NCI-H1694 (cell line): Measurements from ENCODE around the gene HK1.
"Not testable (repeated sequence)": the region's sequence is repeated elsewhere in the genome, so short reads cannot be mapped to it uniquely, and the experiment has no call there.

Source experiments
- DNase-seq: peaks from one replicate; lab custom pipeline; 2025; lab: John Stamatoyannopoulos, UW

The HK1 gene

DNA sequence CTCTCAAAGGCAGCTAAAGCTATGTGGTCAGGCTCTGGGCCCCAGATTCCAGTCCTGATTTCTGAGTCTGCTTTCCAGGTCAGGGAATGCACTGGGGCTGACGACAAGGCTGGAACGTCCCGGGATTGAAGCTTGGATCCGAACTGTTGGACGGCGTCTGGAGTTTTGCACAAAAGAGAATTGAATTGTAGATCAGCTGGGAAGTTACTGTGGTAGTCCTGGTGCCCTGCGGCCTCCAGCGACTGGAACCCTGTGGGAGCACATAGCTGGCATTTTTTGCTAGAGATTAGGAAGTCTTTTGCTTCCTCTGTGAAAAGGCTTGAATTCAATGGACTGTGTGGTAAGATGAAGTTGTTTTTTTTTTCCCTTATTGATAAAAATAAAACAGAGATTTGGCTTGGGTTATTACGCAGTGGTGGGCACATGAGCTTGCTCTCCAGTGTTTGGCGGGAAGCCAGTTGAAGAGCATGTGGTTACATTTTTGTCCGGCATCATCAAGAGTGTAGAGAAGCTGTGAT is at the start of gene HK1:
Gene HK1, plus strand, starts transcription at position 51 of the 518 bp plus-strand sequence.
- no peak for DNase-seq

DNA sequence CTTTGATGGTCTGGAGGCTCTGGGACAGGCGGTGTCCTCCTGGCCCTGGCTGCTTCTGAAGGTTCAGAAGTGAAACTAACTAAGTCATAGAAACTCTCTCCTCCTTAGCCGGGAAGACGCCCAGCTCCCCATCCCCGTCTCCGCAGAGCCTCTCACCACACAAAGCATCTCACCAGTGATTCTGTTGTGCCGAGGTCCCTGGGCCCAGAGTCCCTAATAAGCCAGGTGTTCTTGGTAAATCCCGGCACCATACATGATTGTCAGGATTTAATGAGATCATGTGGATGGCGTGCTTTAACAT is 48.7 kb upstream of the HK1 start:
- no peak for DNase-seq

DNA sequence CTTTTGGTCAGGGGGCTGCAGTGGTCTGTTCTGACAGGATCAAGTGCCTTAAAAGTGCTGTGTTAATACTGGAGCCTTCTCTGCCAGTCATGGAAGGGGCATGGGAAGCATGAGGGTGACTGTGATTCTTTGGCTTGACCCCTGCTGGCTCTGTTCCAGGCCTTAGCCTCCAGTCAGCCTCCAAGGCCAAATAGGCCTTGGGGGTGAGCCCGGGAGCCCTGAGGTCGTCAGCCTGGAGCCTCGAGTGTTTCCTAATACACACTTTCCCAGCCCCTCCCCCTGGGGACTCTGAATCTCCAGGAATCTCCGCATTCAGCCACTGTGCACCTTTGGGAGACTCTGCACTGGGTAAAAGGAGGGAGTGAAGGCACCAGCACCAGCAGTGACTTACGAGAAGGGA is 48.2 kb upstream of the HK1 start:
- no peak for DNase-seq

DNA sequence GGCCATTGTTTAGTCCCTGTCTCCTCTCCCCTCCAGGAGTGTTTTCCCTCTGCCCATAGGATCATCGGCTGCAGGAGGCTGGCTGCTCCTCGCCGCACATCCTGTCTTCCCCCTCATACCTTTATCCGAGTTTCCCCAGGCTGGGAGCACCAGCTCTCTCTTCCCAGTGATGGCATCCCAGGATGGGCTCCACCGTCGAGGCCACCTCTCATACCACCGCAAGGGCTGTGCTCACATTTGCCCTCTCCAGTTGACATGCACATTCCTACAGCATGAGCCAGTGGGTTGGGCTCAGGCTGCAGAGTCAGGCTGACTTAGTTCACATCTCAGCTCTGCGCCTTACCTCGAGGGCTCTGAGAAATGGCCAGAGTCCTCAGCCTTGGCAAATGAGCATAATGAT is 46.0 kb upstream of the HK1 start:
- no peak for DNase-seq

DNA sequence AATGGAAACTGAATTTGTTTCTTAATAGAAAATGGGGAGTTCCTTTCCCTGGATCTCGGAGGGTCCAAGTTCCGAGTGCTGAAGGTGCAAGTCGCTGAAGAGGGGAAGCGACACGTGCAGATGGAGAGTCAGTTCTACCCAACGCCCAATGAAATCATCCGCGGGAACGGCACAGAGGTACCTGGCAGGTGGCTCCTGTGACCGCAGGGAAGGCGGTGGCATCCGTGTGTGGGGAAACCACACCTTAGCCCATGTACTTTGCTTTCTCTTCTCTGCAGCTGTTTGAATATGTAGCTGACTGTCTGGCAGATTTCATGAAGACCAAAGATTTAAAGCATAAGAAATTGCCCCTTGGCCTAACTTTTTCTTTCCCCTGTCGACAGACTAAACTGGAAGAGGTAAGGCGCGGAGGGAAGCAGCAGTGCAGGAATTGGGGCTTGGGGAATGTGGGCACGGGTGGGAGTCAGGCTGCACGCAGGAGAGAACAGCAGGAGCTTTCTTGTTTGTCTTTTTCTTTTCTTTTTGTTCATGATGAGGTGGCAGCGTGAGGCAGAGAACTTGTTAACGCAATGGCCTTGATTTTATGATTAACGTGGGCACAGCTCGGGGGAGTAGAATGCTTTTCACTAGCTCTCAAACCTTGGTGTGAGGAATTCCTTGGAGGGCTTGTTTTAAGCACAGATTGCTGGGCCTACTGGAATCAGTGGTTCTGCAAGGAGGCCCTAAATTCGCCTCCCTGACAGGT is 45.4 kb upstream of the HK1 start:
- no peak for DNase-seq

DNA sequence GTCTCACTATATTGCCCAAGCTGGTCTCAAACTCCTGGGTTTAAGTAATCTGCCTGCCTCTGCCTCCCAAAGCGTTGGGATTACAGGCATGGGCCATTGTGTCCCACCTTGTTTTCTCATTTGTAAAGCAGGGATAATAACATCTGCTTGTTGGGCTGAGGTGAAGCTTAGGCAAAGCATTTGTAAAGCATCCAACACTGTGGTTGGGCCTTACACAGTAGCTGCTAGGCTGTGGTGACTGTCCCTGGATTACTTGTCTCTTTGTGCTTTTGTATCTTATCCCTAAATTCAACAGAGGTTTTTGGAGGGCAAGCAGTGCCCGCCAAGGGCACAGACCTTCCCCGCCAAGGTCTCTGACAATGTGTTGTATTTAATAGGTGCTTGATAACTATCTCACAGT is 43.8 kb upstream of the HK1 start:
- DNase-seq = no peak

DNA sequence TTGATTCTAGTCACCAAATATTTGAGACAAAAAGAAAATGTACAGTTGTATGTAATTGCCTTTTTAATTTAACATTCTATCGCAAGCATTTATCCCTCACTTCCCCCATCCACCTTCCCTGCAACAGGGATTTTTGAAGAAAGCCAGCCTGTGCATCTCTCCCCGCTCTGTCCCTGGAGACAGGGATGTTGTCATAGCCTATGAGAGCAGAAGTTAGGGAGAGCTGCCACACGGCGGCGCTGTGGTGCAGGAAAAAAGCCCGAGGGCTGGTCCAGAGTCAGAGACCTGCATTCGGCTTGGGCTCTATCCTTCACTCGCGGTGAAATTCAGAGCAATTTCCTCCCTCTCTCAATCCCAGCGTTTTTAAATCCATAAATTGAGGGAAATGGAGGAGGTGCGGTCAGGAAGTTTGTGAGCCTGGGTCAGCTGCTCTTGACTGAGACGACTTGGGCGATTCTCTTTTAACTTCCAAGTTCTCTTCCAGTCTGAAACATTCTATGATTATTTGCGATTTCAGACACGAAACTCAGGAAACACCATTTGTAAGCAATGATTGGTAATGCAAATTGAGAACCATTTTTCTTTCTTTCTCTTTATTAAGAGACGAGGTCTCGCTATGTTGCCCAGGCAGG is 40.7 kb upstream of the HK1 start:
- peak; percentile 89 for DNase-seq

DNA sequence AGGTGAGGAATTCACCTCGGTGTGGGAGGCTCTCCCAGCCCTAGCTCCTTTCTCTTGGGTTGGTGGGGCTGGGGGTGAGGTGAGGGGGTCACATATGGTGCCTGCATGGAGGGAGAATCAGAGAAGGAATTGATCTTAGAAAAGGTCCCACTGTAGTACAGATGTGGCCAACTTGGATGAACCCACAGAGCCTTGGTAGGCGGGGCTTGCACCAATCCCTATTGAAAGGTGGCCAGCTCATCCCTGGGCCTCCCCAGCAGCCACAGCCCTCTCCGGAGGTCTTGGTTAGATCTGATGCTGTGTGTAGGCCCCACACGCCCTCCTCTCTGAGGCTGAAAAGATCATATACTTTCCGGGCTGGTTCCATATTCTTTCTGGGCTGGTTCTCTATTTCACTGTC is 39.2 kb upstream of the HK1 start:
- no peak for DNase-seq

DNA sequence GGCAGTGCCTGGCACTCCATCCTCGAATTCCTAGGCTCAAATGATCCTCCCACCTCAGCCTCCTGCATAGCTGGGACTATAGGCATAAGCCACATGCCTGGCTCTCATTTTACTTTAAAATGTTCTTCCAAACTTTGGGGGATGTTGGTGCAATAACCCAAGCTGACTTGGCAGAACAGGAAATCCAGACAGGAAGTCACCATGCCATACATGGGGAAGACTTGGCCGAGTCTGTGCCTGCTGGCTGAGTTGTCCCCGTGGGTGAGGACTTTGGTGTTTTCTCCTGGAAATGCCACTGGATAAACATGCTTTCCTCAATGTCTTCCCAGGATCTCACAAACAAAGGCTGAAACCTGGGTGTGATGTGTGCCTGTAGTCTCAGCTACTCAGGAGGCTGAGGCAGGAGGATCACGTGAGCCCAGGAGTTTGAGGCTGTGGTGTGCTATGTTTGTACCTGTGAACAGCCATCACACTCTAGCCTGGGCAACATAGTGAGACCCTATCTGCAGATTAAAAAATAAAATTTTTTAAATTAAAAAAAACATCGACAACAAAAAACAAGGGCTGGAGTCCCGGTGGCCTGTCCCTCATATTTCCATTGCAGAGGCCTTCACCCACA is 38.4 kb upstream of the HK1 start:
- DNase-seq = no peak

DNA sequence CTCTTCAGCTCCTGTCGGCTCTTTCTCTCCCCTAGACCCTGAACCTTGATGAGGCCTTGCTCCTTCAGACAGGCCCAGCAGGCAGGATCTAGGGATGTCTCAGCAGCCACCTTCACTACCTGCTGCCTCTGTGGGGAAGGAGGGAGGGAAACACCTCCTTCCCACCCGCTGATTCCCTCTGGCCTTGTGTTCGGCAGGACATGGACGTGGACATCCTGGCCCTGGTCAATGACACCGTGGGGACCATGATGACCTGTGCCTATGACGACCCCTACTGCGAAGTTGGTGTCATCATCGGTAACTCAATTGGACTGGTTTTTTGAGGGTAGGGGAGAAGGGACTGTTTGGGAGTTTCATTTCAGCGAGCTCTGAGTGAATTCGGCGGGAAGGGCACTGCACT is 37.8 kb upstream of the HK1 start:
- DNase-seq = no peak

DNA sequence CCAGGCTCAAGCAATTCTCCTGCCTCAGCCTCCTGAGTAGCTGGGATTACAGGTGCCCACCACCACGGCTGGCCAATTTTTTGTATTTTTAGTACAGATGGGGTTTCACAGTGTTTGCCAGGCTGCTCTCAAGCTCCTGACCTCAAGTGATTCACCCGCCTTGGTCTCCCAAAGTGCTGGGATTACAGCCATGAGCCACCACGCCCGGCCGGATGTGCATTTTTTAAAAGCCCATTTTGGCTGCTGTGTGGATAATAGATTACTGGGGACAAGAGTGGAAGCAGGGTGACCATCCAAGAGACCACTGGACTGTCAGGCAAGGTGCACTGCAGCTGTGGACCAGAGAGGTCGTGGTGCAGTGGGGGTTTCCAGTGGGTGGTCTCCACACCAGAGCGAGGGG is 36.7 kb upstream of the HK1 start:
- DNase-seq = no peak

DNA sequence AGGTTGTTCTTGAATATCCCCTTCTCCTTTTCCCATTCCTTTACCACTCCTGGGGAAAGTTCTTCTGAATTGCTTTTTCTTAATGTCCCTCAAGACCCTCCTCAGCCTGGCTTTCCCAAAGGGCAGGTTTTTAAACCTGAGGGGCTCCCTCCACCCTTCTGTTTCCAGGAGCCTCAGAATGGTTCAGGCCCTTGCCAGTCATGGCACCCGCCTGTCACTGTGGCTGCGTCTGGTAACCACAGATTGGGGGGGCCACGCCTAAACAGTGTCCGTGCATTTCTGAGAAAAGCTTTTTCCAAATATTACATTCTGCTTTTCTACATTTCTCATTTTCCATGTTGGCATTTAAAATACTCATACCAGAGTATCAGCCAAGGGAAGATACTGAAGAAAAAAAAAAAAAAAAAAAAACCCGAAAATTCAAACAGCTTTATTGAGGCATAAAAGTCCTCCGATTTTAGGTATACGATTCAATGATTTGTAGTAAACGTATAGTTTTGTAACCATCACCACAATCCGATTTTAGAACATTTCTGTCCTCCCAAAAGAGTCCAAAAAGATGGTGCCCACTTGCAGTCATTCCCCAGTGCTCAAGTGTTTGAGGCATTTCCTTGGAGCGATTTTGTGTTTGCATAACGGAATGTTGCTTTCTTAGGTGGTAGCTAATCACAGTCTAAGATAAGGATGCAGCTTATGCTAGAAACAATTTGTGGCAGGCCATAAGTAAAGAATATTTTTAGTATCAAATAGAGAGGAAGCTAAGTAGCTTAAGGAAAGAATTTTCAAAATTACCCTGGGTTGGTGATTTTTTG is 36.0 kb upstream of the HK1 start:
- no peak for DNase-seq

DNA sequence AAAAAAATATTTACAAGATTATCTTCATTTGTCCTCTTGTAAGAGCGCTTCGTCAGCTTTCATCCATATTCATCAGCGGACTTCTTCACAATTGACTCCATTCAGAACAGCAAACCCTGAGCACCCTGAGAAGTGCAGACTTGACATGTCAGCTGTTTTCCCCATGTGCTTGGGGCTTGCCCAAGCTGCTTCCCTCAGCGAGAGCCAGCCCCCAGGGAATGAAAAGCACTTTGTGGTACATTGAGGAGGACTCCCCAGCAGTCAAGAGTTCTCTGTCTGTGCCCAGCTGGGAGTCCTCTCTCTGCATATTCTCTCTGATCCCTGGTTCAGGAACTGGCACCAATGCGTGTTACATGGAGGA is 35.5 kb upstream of the HK1 start:
- no peak for DNase-seq

DNA sequence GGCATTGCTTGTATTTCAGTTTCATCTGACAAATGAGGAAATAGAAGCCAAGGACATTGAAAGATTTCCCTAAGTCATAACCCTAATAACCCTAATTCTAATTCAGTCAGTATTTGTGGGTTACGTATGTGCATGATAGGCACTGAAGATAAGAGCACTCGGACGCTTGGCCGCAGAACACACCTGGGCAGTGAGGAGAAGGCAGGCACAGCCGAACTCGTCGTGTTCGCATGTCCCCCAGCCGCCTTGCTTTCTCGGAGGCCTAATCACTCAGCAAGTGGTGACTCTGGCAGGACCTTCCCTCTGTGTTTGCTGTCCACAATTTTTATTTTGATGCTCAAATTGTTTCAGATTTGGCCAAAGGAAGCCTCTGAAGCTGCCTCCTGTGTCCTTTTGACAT is 34.5 kb upstream of the HK1 start:
- no peak for DNase-seq

DNA sequence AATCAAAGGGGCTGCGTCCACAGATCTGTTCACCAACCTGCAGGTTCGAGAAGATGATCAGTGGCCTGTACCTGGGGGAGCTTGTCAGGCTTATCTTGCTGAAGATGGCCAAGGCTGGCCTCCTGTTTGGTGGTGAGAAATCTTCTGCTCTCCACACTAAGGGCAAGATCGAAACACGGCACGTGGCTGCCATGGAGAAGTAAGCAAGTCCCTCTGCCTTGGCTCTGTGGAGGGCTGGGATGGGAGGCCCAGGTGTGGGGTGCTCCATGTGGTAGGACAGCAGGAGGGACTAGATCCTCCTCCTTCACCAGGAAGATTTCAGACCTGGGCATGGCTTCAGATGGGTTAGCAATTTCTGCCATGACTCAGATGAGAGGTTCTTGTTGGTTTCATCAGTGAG is 32.3 kb upstream of the HK1 start:
- DNase-seq = no peak

DNA sequence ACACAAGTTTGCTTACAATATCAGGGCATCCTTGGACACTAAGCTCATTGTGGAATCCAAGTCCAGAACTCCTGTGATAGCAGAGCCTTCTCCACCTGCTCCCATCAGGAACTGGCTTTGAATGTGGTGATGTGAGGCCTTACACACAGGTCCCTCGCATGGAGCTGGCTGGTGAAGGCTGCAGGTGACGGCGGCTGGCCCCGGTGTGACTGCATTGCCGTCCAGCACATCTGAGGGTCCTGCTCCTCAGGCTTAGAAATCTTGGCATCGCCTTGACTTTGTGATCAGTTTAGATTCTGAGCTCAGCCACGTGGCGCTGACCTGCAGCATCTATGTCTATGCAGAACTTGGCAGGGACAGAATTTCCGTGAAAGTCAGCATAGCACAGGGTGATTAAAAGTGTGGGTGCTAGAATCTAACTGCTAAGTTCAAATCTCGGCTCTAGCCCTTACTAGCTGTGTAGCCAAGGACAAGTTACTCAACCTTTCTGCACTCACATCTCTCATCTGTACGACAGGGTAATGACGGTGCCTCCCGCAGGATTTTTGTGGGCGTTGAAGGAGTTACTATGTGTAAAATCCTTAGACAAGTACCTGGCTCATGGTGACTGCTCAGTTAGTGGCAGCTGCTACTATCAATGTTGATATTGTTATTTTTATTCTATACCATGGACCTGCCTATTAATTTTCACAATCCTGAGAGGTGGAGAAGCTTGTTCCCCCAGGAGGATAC is 31.5 kb upstream of the HK1 start:
- DNase-seq = no peak

DNA sequence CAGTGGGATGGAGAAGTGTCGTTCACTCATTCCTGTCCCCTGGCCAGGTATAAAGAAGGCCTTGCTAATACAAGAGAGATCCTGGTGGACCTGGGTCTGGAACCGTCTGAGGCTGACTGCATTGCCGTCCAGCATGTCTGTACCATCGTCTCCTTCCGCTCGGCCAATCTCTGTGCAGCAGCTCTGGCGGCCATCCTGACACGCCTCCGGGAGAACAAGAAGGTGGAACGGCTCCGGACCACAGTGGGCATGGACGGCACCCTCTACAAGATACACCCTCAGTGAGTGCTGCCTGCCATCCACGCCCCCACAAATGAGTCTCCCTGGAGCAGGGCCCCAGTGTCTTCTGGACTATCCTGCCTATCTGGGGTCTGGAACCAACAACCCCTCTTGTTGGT is 31.0 kb upstream of the HK1 start:
- no peak for DNase-seq

DNA sequence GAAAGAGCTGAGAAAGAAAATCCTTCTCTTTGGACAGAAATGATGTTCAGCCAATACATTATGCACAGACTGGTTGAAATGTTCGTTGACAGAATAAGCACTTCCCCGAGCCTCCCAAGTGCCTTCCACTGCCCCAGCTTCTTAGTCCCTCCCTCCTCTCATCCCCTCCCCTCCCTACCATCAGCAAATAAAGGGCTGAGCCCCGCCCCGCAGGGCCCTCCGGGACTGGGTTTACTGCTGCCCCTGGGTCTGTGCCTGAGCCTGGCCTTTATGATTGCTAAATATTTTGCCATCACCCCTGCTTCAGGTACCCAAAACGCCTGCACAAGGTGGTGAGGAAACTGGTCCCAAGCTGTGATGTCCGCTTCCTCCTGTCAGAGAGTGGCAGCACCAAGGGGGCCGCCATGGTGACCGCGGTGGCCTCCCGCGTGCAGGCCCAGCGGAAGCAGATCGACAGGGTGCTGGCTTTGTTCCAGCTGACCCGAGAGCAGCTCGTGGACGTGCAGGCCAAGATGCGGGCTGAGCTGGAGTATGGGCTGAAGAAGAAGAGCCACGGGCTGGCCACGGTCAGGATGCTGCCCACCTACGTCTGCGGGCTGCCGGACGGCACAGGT is 30.1 kb upstream of the HK1 start:
- DNase-seq = no peak

DNA sequence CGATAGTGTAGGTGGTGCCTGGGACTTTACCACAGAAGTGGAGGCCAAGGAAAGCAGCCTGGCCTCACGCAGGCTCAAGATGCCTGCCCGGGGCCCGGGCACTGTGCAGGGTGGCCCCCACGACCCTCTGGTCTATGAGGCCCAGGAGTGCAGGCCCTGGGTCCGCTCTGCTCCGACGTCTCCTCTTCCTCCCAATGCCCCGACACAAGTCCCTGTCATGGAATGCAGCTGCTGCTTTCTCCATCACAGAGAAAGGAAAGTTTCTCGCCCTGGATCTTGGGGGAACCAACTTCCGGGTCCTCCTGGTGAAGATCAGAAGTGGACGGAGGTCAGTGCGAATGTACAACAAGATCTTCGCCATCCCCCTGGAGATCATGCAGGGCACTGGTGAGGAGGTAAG is 28.3 kb upstream of the HK1 start:
- no peak for DNase-seq

DNA sequence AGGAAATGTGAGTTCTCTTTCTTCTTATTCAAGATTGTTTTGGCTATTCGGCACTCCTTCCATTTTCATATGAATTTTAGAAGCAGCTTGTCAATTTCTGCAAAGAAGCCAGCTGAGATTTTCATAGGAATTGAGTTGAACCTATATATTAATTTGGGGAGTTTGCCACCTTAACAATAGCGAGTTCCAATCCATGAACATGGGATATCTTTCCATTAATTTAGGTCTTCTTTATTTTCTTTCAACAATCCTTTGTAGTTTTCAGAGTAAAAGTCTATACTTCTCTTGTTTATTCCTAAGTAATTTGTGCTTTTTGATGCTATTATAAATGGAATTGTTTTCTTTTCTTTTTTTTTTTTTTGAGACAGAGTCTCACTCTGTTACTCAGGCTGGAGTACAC is 26.9 kb upstream of the HK1 start:
- DNase-seq = not testable (repeated sequence)

DNA sequence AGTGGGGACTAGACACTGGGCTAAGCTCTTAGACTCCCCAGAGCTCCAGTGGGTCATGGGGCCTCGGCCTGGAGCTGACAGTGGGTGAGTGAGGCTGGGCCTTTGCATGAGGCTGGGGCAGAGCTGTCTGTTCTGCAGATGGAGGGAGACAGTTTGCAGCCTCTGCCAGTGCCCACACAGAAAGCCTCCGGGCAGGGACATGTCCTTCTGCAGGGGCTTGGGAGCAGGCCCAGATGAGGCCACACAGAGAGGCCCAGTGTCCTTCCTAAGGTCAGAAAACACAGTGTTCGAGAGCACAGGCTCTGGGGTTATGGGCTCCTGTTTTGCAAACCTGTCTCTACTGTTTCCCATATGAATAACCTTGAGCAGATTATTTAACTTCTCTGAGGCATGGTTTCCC is 25.1 kb upstream of the HK1 start:
- no peak for DNase-seq

DNA sequence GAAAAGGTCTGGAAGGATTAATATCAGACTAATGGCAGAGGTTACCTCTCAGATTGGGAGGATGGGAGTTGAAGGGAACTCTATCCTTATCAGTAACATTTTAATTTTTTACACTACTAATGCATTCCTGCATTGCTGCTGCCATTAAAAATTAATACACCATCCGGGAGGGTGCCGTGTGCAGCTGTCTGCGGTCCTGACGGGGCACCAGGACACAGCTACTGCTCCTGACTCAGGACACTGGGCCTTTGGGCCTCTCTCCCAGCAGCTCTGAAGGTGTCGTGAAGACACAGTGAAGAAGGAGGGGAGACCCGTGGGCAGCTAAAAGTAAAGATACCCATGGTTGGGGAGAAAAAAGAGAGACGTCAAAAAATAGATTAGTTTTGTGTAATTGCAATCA is 23.4 kb upstream of the HK1 start:
- DNase-seq = no peak
